HepG2 (cell line): ENCODE measurements around the gene OR2M5.

Source experiments
- AKAP8 ChIP-seq: sonication (generic); formaldehyde crosslinking; IDR thresholded peaks from 2 replicates; pipeline ENCODE4 v1.5.1; 2020; ENCODE audit warnings: mild to moderate bottlenecking, missing genetic modification reagents
- NR2C2 ChIP-seq: sonication (generic); formaldehyde crosslinking; IDR thresholded peaks from 2 replicates; pipeline ENCODE4 v1.4.0; 2020; ENCODE audit warnings: missing genetic modification reagents, mild to moderate bottlenecking, moderate library complexity, borderline replicate concordance
- PBX3 ChIP-seq: sonication (generic); formaldehyde crosslinking; IDR thresholded peaks from 2 replicates; pipeline ENCODE4 v1.8.1; 2023; ENCODE audit warnings: missing genetic modification reagents, inconsistent platforms, borderline replicate concordance
- ZNF24 ChIP-seq: fragments of 450-650 bp; IDR thresholded peaks from 2 replicates; pipeline ENCODE4 v1.6.1; 2017; ENCODE audit warnings: antibody characterized with exemption, mild to moderate bottlenecking

- no peak for TF ChIP-seq ZNF24
- TF ChIP-seq PBX3 (CRISPR knock-in tag) = no peak
- TF ChIP-seq NR2C2 (CRISPR knock-in tag) = no peak
- TF ChIP-seq AKAP8 = no peak
Measured at GRCh38 chr1:248158758-248159157, 13.8 kb downstream of the OR2M5 start.
